Cerebellar nuclear complex (tissue), 1 donor: ENCODE data around the gene CPVL.
"Not testable (repeated sequence)": the region's sequence is repeated elsewhere in the genome, so short reads cannot be mapped to it uniquely, and the experiment has no call there.

Experiments used
- DNase-seq, 2 experiments: peaks; one replicate each; lab custom pipeline; 2025; lab: John Stamatoyannopoulos, UW

The CPVL gene

GRCh38 chr7:29120955-29121354 lies 25.4 kb downstream of the CPVL start:
- DNase-seq: no peak

DNA sequence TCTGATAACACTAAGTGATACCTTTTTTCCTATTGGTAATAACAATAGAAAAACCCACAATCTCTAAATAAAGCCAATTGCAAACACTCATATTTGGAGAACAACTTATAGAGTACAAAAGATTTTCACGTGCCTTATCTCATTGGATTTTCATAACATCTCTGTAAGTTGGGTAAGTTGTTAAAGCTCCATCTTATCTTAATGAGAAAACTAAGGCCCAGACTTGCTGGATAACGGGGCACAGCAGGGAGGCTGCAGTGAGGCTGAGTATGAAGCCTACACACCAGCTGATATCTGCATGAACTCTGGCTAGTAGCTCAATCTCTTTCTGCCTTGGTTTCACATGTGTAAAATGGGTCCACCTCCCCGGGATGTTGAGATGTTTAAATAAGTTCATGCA lies 26.8 kb downstream of the CPVL start:
- DNase-seq: no peak

DNA sequence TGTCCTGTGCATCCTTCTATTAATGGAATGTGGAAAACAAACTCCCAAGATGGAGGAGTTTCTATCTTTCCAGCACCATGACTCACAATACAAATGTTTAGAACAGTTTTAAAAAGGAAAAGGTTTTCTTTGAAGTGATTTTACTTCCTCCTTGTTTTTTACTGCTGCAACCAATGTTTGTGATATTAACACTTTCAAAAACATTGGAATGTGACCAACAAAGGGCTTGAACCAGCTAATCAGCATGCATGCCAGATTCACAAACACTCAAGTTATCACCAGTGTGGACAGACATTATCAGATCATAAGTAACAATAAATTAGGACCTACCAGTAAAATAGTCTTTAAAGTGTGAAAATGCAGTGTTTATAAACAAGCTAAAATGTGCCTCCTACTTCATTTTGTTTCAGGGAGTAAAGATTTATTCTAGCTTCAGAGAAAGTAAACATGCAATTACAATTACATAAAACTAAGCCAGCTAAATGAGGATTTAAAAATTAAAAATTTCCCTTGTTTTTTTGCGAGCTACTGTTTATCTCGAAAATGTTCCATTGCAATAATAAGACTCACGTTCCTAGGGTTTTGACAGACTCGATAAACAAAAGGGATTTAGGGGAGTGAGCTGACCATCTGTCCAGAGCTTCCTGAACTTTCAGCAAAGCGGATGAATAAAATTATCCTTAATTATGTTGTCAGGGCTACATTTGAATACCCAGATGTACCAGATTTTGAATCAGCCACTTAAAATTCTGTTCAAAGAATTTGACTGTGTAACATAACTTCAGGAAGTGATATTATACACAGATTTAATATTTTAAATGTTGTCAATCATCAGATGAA lies 29.8 kb downstream of the CPVL start:
- no peak for DNase-seq

DNA sequence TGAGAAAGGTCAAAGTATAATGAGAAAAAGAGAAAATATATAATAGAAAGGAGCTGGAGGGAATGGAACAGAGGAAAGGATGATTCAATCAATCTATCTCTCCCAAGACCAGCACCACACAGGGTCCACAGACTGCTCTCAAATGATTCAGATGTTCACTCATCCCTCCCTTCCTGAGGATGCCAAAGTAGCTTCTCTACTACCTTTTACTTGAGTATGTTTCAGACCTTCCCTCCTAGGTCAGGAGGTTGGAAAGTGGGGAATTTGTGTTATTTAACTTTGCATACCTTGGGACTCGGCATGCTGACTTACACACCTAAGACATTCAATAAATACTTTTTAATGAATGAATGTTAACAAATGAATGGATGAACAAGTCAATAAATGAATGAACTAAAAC lies 30.6 kb downstream of the CPVL start:
- no peak for DNase-seq

DNA sequence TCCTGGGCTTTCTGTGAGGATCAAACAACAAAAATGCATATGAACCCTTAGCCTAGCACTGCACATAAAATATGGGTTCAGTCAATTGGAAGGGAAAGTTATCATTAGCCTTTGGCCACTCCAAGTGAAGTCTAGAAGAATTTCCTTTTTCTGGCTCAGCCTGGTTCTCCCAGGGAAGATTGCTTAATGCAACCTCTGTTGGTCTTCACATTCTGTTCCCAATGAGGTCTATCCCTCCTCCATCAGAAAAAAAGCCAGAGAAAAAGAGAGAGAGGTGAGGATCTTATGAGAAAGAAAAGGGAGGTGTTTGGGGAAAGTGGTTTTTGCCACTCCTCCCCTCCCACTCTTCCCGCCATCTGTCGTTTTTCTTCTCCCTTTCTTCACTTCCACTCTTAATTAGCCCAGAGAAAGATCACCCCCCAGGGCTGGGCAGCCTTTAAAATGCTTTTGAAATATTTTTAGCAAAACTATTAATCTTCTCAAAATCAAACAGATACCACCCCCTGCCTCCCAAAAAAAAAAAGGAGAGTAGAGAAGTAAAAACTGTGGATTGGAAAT lies 31.1 kb downstream of the CPVL start:
- no peak for DNase-seq

DNA sequence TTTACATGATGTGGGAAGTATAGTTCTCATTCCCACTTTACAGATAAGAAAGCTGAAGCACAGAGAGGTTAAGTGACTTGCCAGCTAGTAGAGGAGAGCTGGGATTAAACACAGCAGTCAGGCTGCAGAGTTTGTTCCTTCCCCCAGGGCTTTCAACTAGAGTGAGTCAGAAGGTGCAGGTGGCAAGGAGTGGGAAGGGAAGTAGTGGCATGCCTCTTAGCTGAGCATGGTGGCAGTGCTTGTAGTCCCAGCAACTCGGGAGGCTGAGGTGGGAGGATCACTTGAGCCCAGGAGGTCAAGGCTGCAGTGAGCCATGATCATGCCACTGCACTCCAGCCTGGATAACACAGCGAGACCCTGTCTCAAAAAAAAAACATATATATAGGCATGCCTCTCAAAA lies 32.1 kb downstream of the CPVL start:
- not testable (repeated sequence) for DNase-seq

DNA sequence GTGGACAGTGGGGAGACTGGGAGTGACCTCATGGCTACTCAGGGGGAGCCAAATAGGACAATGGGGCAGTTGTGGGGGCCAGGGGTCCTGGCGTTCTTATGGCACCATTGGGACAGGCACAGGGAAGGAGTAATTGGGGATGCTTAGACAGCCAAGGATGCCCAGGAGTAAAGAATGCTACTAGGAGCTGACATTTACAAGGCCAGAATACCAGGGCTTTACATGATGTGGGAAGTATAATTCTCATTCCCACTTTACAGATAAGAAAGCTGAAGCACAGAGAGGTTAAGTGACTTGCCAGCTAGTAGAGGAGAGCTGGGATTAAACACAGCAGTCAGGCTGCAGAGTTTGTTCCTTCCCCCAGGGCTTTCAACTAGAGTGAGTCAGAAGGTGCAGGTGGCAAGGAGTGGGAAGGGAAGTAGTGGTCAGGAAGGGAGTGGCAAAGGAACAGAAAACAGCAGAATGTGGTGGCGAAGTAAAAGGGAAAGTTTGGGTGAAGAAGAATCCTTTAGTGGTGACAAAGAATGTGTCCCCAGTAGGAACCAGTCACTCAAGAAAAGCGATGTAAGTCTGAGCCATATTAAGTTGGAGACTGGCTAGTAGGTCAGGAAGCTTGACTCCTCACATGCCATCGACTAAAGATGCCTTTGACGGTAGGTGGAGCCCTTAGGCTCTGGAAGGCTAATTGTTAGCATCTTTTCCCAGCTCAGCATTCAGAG lies 32.8 kb downstream of the CPVL start:
- DNase-seq: no peak

DNA sequence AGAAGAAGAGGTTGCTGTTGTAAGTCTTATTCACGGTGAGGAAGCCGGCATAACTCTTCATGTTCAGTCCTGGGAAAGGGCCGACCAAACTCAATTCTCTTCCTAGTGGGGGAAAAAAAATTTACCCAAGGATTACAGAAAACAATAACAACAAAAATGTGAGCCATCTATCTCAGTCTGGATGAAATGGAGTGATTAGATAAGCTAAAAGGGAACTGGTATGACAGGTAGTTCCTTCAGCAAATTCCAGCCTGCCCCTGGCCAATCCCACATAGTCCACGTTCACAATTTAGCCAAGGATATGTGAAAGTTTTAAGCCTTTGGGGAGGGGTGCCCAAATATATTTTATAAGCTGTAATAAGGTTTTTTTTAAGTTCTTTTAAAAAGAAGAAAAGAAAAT lies 33.6 kb downstream of the CPVL start:
- DNase-seq: no peak

DNA sequence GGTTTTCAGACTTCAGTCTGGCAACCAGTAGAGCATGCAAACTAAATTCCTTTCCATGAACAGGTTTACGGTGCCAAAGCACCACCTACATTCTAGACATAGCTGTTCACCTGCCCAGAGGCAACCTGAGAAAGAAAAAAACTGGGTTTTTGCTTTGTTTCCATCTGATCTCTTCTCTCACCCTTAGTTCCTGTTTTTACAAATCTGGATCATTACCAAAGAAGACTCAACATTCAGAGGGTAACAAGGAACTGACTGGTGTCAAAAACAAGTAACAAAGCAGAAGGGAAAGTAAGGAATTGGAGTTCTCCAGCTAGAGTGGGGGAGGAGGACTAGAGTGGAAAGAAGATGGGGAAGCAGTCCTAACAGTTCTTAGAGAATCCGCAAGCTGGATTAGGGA lies 36.4 kb downstream of the CPVL start:
- DNase-seq: no peak

DNA sequence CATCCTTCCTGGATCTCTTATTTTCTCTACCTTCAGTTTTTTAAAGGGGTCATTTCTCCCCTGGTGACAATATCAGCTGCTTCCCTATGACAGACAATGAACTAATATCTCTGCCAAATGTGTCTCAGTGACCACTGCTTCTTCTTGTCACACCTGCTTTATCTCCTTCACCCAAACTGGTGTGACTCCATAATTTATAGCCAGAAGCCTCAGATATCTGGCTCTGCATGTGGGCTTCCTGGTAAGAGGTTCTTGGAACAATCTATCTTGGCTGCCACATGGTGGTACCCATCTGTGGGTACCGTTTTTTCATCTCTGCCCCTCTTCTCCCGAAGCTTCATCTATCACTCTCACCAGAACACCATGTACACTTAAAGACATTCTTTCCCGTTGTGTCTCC lies 37.0 kb downstream of the CPVL start:
- no peak for DNase-seq

- DNase-seq: no peak
Measured at GRCh38 chr7:29107056-29107455, 39.3 kb downstream of the CPVL start.

GRCh38 chr7:29106669-29106988 lies 39.7 kb downstream of the CPVL start:
- no peak for DNase-seq

DNA sequence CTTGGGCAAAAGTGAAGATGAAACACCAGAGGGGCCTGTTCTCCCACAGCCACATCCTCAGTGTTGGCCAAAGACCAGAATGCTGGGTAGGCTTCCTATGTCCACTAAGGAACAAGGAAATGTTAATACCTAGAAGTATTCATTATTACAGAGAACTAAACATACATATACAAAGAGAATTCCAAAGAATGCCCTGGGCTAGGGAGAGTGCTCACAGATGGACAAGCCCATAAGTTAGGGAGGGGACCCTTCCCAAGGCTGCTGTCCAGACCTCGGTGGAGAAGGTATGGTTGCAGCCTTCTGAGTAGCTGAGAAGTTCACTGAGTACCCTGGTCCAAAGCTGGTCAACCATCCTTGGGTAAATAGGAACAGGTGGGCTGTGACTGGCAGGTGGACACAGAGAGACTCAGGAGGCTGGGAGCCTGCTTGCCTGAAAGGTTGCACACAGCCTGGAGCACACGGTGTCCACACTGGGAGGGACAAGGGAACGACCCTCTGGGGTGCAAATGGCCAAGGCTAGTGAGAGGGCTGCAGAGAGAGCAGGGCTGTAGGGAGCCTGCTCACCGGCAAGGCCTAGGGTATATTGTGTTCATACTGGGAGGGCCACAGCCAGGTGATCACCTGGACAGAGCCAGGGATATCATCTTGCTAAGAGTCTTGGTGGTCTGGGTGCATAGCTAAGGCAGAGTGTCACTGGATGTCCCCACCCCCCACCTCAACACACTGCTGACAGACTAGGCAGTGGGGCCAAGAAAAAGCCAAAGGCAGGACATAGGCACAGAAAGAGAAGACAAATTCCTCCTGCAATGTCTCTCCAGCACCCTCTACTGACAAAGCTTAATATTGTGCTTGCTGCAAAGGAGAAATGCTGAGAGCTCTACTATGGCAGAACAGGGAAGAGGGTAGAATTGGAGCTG lies 40.3 kb downstream of the CPVL start:
- DNase-seq: no peak

GRCh38 chr7:29105191-29105590 lies 41.1 kb downstream of the CPVL start:
- DNase-seq: no peak

GRCh38 chr7:29102558-29103151 lies 43.7 kb downstream of the CPVL start:
- no peak for DNase-seq

GRCh38 chr7:29100924-29101323 lies 45.4 kb downstream of the CPVL start:
- no peak for DNase-seq

DNA sequence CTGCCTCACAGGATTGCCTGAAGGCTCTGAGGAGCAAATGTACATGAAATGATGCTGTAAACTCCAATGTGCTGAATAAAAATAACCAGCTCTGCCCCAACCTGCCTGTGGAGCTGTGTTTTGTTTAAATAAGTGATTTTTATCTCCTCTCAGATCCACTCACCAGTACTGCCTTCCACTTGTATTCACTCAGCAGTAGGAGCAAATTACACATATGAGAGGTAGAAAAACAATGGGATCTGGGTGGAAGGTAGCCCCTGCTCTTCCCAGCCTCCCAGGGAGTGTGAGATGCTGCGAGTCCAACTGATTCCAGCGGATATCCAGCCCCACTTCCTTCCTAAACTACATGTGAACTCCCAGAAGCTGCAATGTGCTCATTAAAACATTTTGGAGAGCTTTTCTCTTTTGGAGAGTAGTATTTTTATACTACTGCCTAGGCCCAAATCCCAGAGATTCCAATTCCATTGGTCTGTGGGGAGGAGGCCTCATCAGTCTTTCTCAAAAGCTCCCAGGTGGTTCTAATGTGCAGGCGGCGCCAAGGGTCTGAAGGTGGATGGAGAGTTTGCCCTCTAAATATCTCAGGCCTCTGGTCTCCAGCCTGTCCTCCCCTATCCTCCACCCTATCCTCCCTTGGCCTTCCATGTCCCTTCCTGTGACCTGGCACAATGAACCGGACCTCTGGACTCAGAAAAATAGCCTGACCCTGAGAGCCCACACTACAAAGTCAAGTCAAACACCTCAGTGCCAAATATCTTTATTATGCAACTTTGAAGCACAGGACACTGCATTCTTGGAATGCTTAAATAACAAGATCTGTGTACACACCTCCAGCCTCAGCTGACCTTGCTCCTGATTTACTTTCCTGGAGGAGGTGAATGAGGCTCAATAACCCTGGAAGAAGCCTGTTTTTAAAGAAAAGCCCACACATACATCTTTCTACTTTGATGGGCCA lies 46.2 kb downstream of the CPVL start:
- DNase-seq: no peak

DNA sequence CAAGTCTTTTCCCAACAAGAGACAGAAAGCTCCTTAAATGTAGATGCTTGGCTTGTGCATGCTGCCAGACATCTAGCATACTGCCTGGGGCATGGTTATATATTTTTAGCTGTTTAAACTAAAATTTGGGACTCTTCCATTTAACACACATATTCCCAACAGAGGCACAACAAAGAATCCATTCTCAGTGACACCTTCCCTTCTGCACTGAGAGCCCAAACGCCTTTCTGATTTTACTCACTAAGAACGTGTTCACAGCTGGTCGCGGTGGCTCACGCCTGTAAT lies 49.9 kb downstream of the CPVL start:
- no peak for DNase-seq

GRCh38 chr7:29095631-29096445 lies 50.5 kb downstream of the CPVL start:
- no peak for DNase-seq

DNA sequence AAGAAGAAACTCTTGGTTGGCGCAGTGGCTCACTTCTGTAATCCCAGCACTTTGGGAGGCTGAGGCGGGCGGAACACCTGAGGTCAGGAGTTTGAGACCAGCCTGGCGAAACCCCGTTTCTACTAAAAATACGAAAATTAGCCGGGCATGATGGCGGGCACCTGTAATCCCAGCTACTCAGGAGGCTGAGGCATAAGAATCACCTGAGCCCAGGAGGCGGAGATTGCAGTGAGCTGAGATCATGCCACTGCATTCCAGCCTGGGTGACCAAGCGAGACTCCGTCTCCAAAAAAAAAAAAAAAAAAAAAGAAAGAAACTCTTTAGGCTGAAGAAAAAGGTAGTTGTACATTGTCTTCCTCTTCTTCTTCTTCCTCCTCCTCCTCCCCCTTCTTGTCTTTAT lies 53.2 kb downstream of the CPVL start:
- DNase-seq: not testable (repeated sequence)
